ENCODE data around the gene MINK1. TPM values are rescaled to one million over a fixed set of nuclear protein-coding genes. Genes with fewer than 3 reads are reported as not detected.

Gene MINK1
- total RNA-seq, 1 experiment from 2014 or later: 68.8 TPM

GRCh38 chr17:4796552-4796920 is 36.6 kb upstream of the MINK1 start:
- Histone ChIP-seq H3K18ac (ENCODE audit: insufficient read length, low read depth, low read length) (no peak overlapping the region), H4K20me1 (ENCODE audit: control insufficient read depth, insufficient read depth, insufficient read length) (no peaks in the 10 kb centered on the region), H3K23me2 (ENCODE audit: insufficient read length, low read depth, low read length, poor library complexity, severe bottlenecking) (peaks cover 4% of the 10 kb centered on the region), H3K23ac (ENCODE audit: insufficient read length, low read depth, low read length) (no peak overlapping the region), H2BK120ac (ENCODE audit: low read depth, low read length, poor library complexity, severe bottlenecking) (no peak overlapping the region), H4K5ac (ENCODE audit: insufficient read length, low read depth, low read length) (no peak overlapping the region), H2AK5ac (ENCODE audit: insufficient read length, low read length) (no peak overlapping the region), H2BK12ac (ENCODE audit: insufficient read length, low read depth, low read length) (no peak overlapping the region), H2BK20ac (ENCODE audit: low read depth, low read length, poor library complexity, severe bottlenecking) (no peak overlapping the region), H3K79me2 (ENCODE audit: insufficient read depth, low read length) (no peaks in the 10 kb centered on the region), H3K27ac (ENCODE audit: insufficient read length, low read depth, low read length) (no peak overlapping the region), H3T11ph (ENCODE audit: low read length) (no peak overlapping the region), H3K4ac (ENCODE audit: low read depth, low read length) (no peak overlapping the region), H3K14ac (ENCODE audit: insufficient read depth, low read length) (no peak overlapping the region), H4K8ac (replicated peaks; ENCODE audit: insufficient read length, low read depth, low read length) (no peak overlapping the region), H3K9ac (ENCODE audit: extremely low read depth, insufficient read length, low read length) (peak overlapping the region; percentile 83), H3K4me1 (ENCODE audit: insufficient read depth, low read length) (no peaks in the 10 kb centered on the region), H3K79me1 (ENCODE audit: insufficient read depth, low read depth, low read length, poor library complexity, severe bottlenecking) (no peaks in the 10 kb centered on the region), H2BK5ac (ENCODE audit: insufficient read length, low read length) (no peak overlapping the region), H4K91ac (ENCODE audit: insufficient read length, low read depth, low read length) (no peak overlapping the region), H3K56ac (ENCODE audit: insufficient read length, low read depth, low read length) (no peak overlapping the region), H3K9me3 (ENCODE audit: control insufficient read depth, low read depth, low read length) (no peaks in the 10 kb centered on the region), H3K4me2 (ENCODE audit: insufficient read depth, insufficient read length, low read length) (peak overlapping the region; percentile 68), H2AFZ (ENCODE audit: low read length) (no peak overlapping the region), H2BK15ac (ENCODE audit: low read depth, low read length) (no peak overlapping the region), H3K27me3 (ENCODE audit: insufficient read depth, low read length) (no peaks in the 10 kb centered on the region)
- TF ChIP-seq CTCF (conservative IDR thresholded peaks at IDR 0.05): no peak
- peak overlapping the region; percentile 97 to 100 for H3K4me3 Mint-ChIP-seq
- H3K27me3 Mint-ChIP-seq (ENCODE audit: low read depth): peaks cover 17% of the 10 kb centered on the region
- H3K4me1 Mint-ChIP-seq: peaks cover 2 to 12% of the 10 kb centered on the region in 2 experiments; a peak in 2 of 4 replicates
- peaks cover 16 to 25% (median 19%) of the 10 kb centered on the region in 3 experiments; a peak in 6 of 7 replicates for H3K36me3 Mint-ChIP-seq (ENCODE audit: insufficient read depth in 1 of 3, low read depth in 3 of 3)
- H3K27ac Mint-ChIP-seq: peak overlapping the region; percentile 98 to 100 (median 99)
- WGBS (ENCODE audit: extremely low coverage, insufficient read length, low lambda C conversion rate): no CpG with 5 or more reads among the region's 7 CpGs
- DNase-seq: peak; percentile 72
- H3K9me3 Mint-ChIP-seq: no peaks in the 10 kb centered on the region
